GM18508 (cell line): Measurements from ENCODE around the gene DYRK4.

Experiments used
- ATAC-seq: cut with Tn5 transposase; IDR thresholded peaks from one replicate; pipeline ENCODE4 v1.9.1; 2021; ENCODE audit warnings: moderate number of reproducible peaks; ENCODE audit not compliant: insufficient read depth, unreplicated experiment

DYRK4 gene

DNA sequence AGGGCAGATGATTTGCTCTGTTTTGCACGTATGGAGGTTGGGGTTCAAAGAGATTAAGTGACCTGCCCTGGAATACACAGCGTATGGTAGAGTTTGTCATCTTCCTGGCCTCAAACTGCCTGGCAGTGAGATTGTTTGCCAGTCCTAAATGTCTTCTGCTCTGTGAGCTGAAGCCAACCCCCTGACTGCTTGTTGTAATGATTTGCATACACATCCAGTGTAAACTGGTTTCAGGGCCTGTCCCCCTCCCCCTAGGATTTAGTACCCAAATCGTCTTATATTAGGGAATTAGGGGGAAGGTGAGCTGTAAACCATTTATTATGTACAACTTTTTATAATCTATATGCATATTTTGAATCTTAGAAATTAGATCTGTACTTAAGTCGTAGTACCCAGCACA, 48.5 kb downstream of the DYRK4 start:
- no peak for ATAC-seq

- ATAC-seq = no peak
Observed at GRCh38 chr12:4615667-4616066, 53.7 kb downstream of the DYRK4 start.

- ATAC-seq = no peak
Observed at GRCh38 chr12:4621511-4621910, 59.5 kb downstream of the DYRK4 start.

DNA sequence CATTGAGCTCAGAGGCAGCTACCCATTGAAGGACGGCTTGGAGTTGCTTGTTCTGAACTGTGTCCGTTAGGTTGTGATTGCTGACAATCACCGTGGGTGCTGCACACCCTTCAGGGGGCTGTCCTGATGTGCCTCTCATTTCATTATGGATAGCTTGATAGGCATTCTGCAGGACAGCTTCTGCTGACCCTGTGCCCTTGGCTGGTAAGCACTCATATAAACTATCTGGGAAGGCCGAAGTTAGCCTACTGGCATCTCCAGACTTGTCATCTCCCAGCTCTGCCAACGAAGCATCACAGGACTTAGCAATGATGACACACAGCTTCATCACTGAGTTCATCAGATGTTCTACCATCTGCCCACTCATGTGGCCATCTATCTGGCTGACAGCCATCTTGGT, 64.5 kb downstream of the DYRK4 start:
- ATAC-seq = no peak

DNA sequence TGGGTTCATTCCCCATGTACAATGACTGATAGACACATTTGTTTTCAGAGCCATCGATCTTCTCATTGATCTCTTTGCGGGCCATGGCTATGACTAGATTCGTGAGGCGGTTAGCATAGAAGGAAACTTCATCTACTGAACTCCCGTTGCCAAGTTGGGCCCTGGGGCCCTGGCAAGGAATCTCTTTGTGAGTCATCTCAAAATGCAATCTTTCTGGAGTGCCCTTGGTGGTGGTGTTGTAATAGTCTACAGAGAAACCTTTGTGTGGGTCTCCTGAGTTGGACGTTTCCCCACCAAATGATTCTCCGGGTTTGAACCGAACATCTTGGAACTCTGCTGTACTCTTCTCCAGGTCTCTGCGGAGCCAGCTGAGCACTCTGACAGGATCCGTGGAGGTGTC, 66.4 kb downstream of the DYRK4 start:
- no peak for ATAC-seq

- ATAC-seq = no peak
Observed at GRCh38 chr12:4630262-4630661, 68.3 kb downstream of the DYRK4 start.

DNA sequence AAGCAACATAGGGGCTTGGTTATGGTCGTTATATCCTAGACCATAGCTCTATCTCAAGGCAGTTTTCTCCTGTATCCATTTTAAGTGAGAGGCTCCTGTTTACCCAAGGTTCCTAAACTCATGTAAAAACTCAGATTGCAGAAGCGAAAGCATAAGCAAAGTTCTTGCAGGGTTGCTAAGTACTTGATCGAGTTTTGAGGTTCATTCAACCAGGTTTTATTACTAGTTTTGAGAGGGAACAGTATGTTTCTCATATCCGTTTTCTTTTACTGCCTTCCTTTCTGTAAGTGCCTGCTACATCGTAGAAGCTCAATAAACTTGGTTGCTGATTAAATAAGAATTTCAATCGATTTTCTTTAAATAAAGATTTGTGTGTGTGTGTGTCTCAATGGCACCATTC, 81.7 kb downstream of the DYRK4 start:
- no peak for ATAC-seq

DNA sequence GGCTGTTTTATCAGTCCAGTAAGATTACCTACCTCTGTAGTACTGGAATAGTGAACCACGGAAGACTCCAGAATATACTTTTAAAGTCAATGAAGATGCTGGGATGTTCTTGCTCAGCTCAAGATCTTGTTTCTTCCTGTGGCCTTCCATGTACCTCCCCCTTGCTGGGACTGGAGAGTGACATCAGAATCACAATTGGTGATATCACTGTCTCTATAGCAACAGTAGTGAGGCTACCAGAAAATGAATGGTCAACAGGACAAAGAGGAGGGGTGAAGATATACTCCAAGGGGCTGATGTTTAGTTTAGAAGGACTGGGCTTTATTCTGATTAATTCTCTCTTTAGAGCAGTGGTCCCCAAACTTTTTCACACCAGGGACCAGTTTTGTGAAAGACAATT, 83.0 kb downstream of the DYRK4 start:
- ATAC-seq = no peak

DNA sequence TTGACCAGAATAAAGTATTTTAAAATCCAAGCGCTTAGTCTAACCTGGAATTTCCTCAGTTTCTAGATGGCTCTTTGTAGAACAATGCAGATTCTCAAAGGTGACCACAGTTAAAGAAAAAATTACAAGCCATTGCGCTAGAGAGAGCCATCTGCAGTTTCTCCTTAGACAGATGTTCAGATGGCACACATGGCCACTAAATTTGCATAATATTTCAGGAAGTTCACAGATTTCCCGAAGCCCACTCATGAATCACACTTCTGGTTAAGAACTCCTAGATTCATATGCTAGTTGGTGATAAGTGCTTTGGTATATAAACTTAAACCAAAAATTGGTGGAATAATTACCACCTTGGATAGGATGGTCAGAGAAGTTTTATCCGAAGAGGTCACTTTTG, 86.1 kb downstream of the DYRK4 start:
- no peak for ATAC-seq

DNA sequence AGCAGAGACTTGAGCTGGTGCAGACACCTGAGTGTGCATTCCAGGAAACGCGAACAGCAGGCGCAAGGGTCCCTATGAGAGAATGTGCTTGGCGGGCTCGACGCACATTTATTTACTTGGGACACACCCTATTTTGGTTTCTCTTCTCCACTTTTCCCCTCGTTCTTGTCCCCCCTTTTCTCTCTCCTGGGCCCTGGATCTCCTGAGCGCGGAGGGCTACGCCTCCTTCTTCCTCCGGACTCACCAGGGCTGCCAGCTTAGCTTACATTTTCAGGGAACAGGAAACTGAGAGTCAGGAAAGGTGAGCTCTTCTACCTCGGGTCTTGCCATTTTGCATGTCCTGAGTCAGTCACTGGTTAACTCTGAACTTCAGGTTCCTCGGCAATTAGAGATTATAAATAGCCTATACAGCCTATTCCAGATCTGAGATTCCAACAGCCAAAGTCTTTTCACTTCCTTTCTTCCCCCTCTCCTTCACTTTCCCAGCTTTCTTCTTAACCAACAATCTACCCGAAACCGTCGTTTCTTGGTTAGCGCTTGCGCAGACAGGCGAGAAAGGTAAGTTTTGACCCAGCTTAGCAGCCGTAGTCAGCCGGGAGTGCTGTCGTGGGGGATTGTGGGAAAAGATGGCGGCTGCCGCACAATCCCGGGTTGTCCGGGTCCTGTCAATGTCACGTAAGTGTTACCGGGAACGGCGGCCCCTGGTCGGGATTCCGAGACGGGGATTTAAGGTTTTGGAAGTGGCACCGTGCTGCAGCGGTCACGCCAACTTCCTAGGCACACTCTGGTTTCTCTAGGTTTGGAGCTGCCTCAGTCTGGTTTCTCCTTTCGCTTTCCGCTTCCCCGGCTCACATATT, 86.7 kb downstream of the DYRK4 start, which contains the start of the genes AKAP3 and NDUFA9:
TSS of gene AKAP3 (minus strand) at position 551 of the 857 bp plus-strand sequence. CDS start 10,855 bp downstream, outside the sequence.
TSS of gene NDUFA9 (plus strand) at position 614 of the 857 bp plus-strand sequence. CDS start at position 627, 13 bp downstream.
- no peak for ATAC-seq

- ATAC-seq = no peak
Observed at GRCh38 chr12:4649358-4649661, 87.3 kb downstream of the DYRK4 start.

DNA sequence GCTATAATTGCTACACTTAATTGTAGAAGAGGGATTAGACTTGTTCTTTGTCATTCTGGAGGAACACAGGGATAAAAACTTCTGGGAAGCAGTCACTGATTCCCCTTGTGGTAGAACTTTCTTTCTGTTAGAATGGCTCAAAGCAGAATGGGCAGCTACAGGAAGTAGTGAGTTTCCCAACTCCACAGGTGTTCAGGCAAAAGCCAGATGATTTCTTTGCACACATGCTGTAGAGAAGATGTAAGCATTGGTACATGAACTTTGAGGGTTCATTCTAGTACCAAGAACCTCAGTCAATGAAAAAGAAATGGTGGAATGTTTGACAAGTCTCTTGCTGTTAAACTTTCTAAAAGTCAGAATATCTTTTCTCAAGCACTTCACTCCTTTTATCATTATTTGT, 91.2 kb downstream of the DYRK4 start:
- no peak for ATAC-seq

- no peak for ATAC-seq
Observed at GRCh38 chr12:4653691-4654090, 91.7 kb downstream of the DYRK4 start.
